ENCODE measurements around the gene RAB34.

The RAB34 gene

DNA sequence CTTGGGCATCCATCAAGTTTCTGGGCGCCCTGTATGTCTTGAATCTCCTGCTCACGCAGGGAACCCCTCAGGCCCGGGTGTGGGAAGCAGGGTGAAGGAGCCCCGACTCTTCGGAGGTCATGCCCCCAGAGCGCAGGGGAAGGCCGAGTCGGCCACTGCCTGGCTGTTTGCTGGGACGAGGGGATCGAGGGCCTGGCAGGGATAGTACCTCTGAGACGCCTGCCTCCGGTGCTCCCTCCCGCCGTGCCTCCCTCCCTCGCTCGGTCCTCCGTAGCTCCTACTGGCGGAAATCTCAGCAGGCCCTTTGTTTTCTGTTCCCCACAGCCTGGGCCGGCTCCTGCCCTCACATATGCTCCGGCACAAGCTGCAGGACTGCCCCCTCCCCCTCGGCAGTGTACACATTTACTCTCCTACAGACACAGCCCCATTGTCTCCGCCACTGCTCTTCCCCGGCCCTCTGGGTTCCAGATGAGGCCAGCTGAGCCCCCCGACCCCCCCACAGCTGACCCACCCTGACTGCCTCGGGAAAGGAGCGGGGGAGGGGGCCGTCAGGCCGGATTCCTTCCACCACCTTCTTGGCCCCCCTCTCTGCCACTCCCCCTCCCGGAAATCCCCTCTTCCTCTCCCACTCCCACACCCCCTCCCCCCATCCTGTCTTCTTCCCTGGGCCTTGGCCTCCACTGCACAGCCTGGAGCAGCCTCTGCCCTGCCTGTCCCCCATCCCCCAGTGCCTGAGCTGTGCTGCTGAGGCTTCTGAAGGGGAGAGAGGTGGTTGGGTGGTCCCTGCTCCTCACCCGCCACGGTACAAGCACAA is 27.5 kb upstream of the RAB34 start:
- no peaks in the 10 kb centered on the region for H3K9me3 ChIP-seq (ENCODE audit: control insufficient read depth, insufficient read depth, low read length)
- H3K4me1 ChIP-seq (ENCODE audit: control insufficient read depth, insufficient read depth, low read length) = peaks cover 18% of the 10 kb centered on the region

DNA sequence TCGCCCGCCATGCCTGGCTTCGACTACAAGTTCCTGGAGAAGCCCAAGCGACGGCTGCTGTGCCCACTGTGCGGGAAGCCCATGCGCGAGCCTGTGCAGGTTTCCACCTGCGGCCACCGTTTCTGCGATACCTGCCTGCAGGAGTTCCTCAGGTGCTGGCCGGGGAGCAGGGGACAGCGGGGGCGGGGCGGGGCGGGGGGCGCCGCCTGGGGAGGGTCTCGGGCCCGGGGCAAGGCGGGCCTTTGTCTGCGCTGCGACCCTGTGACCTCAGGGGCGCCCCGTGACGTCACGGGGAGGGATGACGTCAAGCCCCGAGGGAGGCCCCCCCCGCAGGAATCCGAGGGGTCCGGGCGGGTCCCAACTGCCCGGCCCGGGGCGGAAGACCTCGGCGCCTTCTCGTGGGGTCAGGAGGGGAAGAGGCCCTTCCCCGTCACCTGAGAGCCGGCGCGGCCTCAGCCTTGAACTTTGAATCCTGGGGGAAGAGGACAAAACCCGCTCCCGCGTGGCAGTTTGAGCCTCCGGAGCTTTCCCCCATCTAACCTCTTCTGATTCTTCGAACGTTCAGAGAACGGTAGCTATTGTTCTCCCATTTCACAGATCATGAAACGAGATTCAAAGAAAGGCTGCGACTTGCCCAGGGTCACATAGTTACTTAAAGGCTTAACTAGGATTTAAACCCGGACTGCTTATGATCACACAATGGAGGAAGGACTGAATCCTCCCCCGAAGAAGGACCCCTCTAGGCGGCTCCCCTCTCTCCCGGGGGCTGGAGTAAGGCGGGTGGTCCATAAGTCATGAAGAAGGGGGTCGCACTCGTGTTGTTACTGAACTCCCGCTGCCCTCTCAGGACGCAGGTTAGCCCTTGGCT is 26.7 kb upstream of the RAB34 start:
- peak overlapping the region; percentile 95 for H3K4me3 ChIP-seq (ENCODE audit: low read depth, low read length)
- H3K27me3 ChIP-seq (ENCODE audit: control insufficient read depth, insufficient read depth, low read length) = no peaks in the 10 kb centered on the region
- no peaks in the 10 kb centered on the region for H3K9me3 ChIP-seq (ENCODE audit: control insufficient read depth, insufficient read depth, low read length)
- peak overlapping the region; percentile 96 for H3K9ac ChIP-seq (ENCODE audit: low read depth, low read length)
- H3K27ac ChIP-seq (ENCODE audit: low read depth, low read length) = peak overlapping the region; percentile 100
- H3K36me3 ChIP-seq (ENCODE audit: control insufficient read depth, insufficient read depth, low read length) = peaks cover 45% of the 10 kb centered on the region
- H3K4me1 ChIP-seq (ENCODE audit: control insufficient read depth, insufficient read depth, low read length) = peaks cover 18% of the 10 kb centered on the region

More for the DNA sequence above, 27.5 kb upstream of the RAB34 start:
- Histone ChIP-seq H3K9ac (ENCODE audit: low read depth, low read length) (peak overlapping the region; percentile 96), H3K4me3 (ENCODE audit: low read depth, low read length) (peak overlapping the region; percentile 95), H3K27me3 (ENCODE audit: control insufficient read depth, insufficient read depth, low read length) (no peaks in the 10 kb centered on the region), H3K36me3 (ENCODE audit: control insufficient read depth, insufficient read depth, low read length) (peaks cover 52% of the 10 kb centered on the region), H3K27ac (ENCODE audit: low read depth, low read length) (peak overlapping the region; percentile 100)

DNA sequence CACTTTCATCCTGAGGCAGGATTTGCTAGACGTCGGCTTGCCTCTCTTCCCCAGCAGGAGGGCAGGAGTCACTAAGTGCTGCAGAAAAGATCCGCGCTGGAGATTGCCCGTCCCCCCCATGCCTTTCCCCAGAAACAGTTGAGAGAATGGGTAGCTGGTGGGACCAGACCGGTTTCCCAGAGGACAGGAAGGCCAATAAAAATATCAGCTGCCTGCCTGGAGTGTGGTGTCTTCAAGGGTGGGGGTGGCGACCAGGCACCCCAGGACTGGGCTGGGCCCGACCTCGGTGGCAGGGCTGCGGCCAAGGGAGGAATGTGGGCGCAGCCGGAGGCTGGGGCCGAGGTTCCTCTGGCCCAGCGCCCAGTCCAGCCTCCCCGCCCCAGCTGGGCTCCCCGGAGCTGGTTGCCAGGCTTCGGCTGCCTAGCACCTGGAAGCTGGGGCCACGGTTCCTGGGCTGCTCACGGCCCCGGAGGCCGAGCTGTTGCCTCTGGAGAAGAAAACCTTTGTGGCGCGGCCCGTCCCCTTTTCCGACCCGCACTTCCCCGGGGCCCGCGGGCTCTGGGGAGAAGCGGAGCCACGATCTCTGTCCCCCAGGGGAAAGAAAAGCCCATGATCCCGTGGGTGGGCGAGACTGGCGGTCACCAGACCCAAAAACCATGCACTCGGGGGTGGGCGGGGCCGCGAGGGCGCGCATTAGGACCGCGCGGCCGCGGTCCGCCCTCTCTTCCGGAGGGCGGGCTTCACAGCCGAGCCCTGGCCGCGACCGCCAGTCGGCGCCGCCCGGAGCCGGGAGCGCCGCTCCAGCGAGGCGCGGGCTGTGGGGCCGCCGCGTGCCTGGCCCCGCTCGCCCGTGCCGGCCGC is 25.8 kb upstream of the RAB34 start, which contains the start of gene TRAF4:
Gene TRAF4, plus strand, starts transcription at position 769 of the 861 bp plus-strand sequence. CDS start 102 bp downstream, outside the sequence.
- H3K4me3 ChIP-seq (ENCODE audit: low read depth, low read length) = peak within 1 kb of the TSS; percentile 95
- peaks cover 45% of the 10 kb centered on the region for H3K36me3 ChIP-seq (ENCODE audit: control insufficient read depth, insufficient read depth, low read length)
- H3K4me1 ChIP-seq (ENCODE audit: control insufficient read depth, insufficient read depth, low read length) = peaks cover 18% of the 10 kb centered on the region
- H3K9me3 ChIP-seq (ENCODE audit: control insufficient read depth, insufficient read depth, low read length) = no peaks in the 10 kb centered on the region
- peak within 1 kb of the TSS; percentile 100 for H3K27ac ChIP-seq (ENCODE audit: low read depth, low read length)
- H3K9ac ChIP-seq (ENCODE audit: low read depth, low read length) = peak within 1 kb of the TSS; percentile 96
- no peaks in the 10 kb centered on the region for H3K27me3 ChIP-seq (ENCODE audit: control insufficient read depth, insufficient read depth, low read length)

DNA sequence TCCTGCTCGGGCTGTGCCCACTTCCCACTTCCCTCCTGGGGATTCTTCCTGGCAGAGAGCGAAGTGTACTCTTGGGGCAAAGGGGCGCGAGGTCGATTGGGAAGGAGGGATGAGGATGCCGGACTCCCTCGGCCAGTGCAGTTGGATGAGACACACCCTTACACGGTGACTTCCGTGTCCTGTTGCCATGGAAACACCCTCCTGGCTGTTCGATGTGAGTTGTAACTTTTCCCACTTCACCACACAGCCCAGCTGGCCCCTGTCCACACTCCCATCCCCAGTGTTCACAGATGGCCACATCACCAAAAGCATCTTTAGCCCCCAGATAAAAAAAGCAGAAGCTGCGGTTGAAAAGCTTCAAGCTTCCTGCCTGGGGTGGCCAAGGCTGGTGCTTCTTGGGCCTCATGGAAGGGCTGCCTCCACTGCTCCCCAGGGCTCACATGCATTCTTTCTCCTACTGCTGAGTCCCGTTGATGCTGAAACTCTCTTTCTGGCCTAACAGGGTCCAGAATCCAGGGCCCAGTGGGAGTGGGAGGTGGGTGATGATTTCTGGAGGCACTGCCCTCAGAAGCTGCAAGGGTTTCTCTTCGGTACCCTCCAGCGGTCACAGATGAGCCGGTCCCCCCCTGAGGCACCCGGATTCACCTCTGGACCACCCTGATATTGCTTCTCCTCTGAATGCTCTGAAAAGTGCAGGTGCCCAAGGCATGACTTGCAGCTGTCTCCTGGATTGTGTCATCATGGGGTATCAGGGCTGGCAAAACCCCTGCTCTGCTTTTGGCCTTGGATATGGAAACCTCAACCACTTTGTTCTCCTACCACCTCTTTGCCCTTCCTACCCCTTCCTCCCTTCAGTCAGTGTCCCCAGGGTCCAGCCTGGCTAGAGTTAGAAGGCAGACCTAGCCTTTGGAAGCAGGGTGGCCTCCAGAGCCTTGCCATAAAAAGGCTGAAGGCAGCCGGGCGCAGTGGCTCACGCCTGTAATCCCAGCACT is 24.0 kb upstream of the RAB34 start:
- H3K4me3 ChIP-seq (ENCODE audit: low read depth, low read length) = no peak overlapping the region
- H3K9ac ChIP-seq (ENCODE audit: low read depth, low read length) = no peak overlapping the region
- peaks cover 37% of the 10 kb centered on the region for H3K36me3 ChIP-seq (ENCODE audit: control insufficient read depth, insufficient read depth, low read length)

DNA sequence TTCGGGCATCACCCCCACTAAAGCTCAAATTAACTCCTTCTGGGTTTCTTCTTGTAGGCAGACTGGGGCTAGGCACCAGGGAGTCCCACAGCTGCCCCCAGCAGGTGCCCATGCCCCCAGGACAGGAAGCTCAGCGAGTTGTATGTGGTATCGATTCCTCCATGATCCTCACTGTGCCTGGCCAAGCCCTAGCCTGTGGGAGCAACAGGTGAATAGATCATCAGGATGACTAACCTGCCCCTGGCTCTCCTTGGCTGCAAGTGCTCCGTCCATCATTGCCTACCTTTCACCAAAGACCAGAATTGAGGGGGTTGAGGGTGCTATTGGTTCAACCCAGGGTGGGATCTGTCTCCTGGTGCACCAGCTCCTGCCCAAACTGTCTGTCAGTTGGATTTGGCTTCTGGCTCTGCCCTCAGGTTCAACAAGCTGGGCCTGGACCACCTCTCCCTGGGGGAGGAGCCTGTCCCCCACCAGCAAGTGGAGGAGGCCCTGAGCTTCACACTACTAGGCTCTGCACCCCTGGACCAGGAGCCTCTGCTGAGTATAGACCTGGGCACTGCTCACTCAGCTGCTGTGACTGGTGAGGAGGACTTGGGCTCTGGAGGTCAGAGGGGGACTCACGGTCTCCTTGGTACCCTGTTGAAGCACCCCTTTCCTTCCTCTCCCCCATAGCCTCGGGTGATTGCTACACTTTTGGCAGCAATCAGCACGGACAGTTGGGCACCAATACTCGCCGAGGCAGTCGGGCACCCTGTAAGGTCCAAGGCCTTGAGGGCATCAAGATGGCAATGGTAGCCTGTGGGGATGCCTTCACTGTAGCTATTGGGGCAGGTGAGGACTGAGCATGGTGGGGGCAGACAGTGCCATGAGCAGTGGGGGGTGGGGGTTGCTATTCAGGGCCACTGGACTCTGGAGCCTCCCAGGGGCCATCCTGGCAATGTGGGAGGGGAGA is 23.0 kb upstream of the RAB34 start:
- Histone ChIP-seq H3K4me3 (ENCODE audit: low read depth, low read length) (no peak overlapping the region), H3K4me1 (ENCODE audit: control insufficient read depth, insufficient read depth, low read length) (no peaks in the 10 kb centered on the region), H3K27ac (ENCODE audit: low read depth, low read length) (no peak overlapping the region), H3K36me3 (ENCODE audit: control insufficient read depth, insufficient read depth, low read length) (peaks cover 30% of the 10 kb centered on the region), H3K27me3 (ENCODE audit: control insufficient read depth, insufficient read depth, low read length) (no peaks in the 10 kb centered on the region), H3K9me3 (ENCODE audit: control insufficient read depth, insufficient read depth, low read length) (no peaks in the 10 kb centered on the region), H3K9ac (ENCODE audit: low read depth, low read length) (no peak overlapping the region)

More for the DNA sequence above, 24.0 kb upstream of the RAB34 start:
- peaks cover 9% of the 10 kb centered on the region for H3K4me1 ChIP-seq (ENCODE audit: control insufficient read depth, insufficient read depth, low read length)
- H3K27ac ChIP-seq (ENCODE audit: low read depth, low read length) = no peak overlapping the region
- no peaks in the 10 kb centered on the region for H3K9me3 ChIP-seq (ENCODE audit: control insufficient read depth, insufficient read depth, low read length)
- H3K27me3 ChIP-seq (ENCODE audit: control insufficient read depth, insufficient read depth, low read length) = no peaks in the 10 kb centered on the region

DNA sequence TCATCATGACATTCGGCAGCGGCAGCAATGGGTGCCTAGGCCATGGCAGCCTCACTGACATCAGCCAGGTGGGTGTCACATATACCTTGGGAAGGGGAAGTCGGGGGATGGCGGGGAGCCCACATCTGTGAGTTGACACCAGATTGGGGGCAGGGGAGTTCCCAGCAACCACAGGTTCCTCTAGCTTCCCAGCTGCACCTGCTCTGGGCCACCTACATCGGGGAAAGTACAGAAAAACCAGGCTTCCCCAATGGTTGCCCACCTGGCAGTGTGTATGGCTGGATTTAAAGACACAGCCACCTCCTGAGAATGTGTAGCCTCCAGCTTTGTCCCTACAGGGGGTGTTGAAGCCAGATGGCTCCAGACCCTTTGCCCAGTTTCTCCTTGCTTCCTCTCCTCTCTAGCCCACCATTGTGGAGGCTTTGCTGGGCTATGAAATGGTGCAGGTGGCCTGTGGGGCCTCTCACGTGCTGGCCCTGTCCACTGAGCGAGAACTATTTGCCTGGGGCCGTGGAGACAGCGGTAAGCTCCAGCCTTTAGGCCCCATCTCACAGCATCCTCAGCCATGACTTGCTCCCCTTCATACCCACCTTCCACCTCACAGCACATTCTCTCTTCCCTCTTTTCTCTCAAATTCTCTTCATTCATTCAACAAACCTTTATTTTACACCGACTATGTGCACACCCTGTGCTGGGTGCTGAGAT is 21.2 kb upstream of the RAB34 start:
- Histone ChIP-seq H3K27ac (ENCODE audit: low read depth, low read length) (no peak overlapping the region), H3K4me1 (ENCODE audit: control insufficient read depth, insufficient read depth, low read length) (no peaks in the 10 kb centered on the region), H3K36me3 (ENCODE audit: control insufficient read depth, insufficient read depth, low read length) (peaks cover 40% of the 10 kb centered on the region), H3K9ac (ENCODE audit: low read depth, low read length) (no peak overlapping the region), H3K27me3 (ENCODE audit: control insufficient read depth, insufficient read depth, low read length) (no peaks in the 10 kb centered on the region), H3K4me3 (ENCODE audit: low read depth, low read length) (no peak overlapping the region), H3K9me3 (ENCODE audit: control insufficient read depth, insufficient read depth, low read length) (no peaks in the 10 kb centered on the region)

DNA sequence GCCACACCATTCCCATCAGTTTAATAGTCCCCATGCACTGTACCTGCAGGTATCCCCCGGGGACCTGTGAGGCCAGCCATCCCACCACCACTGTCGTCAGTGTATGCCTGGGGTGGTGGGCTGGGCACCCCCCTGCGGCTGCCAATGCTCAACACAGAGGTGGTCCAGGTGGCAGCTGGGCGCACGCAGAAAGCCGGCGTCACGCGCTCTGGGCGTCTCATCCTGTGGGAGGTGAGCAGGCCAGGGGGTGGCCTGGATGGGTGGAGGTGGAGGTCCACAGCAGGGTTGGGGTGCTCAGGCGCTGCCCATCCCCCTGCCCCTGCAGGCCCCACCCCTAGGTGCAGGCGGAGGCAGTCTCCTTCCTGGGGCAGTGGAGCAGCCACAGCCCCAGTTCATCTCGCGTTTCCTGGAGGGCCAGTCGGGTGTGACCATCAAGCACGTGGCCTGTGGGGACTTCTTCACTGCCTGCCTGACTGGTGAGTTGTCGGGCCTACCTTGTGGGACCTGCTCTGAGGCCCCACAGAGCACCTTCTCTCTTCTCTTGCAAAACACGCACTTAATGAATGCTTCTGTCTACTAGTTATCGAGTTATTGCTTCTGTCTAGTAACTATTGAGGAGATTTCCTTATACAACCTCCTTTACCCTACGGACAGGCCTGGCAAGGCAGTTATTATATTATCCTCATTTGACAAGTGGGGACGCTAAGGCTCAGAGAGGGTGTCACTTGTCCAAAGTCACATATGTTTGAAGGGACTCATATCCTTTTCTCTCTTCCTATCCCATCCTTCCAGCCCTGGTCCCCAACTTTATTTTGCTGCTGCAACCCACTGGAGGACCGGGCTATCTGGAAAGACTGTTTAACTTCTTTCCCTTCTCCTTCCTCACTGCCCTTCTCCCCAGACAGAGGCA is 20.4 kb upstream of the RAB34 start:
- Histone ChIP-seq H3K9me3 (ENCODE audit: control insufficient read depth, insufficient read depth, low read length) (no peaks in the 10 kb centered on the region), H3K4me3 (ENCODE audit: low read depth, low read length) (no peak overlapping the region), H3K9ac (ENCODE audit: low read depth, low read length) (no peak overlapping the region), H3K27ac (ENCODE audit: low read depth, low read length) (no peak overlapping the region), H3K4me1 (ENCODE audit: control insufficient read depth, insufficient read depth, low read length) (no peaks in the 10 kb centered on the region), H3K36me3 (ENCODE audit: control insufficient read depth, insufficient read depth, low read length) (peaks cover 43% of the 10 kb centered on the region), H3K27me3 (ENCODE audit: control insufficient read depth, insufficient read depth, low read length) (no peaks in the 10 kb centered on the region)

DNA sequence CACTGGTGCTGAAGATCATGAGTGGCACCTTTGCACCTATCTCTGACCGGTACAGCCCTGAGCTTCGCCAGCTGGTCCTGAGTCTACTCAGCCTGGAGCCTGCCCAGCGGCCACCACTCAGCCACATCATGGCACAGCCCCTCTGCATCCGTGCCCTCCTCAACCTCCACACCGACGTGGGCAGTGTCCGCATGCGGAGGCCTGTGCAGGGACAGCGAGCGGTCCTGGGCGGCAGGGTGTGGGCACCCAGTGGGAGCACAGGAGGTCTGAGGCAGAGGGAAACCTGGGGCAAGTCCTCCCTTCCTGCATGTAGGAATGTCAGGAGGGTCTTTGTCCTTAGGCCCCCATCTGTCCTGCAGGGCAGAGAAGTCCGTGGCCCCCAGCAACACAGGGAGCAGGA is 19.6 kb upstream of the RAB34 start:
- Histone ChIP-seq H3K27me3 (ENCODE audit: control insufficient read depth, insufficient read depth, low read length) (no peaks in the 10 kb centered on the region), H3K9me3 (ENCODE audit: control insufficient read depth, insufficient read depth, low read length) (no peaks in the 10 kb centered on the region), H3K9ac (ENCODE audit: low read depth, low read length) (no peak overlapping the region), H3K27ac (ENCODE audit: low read depth, low read length) (no peak overlapping the region), H3K4me1 (ENCODE audit: control insufficient read depth, insufficient read depth, low read length) (no peaks in the 10 kb centered on the region), H3K36me3 (ENCODE audit: control insufficient read depth, insufficient read depth, low read length) (peaks cover 43% of the 10 kb centered on the region), H3K4me3 (ENCODE audit: low read depth, low read length) (no peak overlapping the region)
